Measurements from ENCODE around the gene IER5L. TPM values are rescaled to one million over a fixed set of nuclear protein-coding genes. Genes with fewer than 3 reads are reported as not detected.

Gene IER5L
- total and polyA plus RNA-seq, 4 donors, result 0.40 to 3.3 (median 2.5) TPM

DNA sequence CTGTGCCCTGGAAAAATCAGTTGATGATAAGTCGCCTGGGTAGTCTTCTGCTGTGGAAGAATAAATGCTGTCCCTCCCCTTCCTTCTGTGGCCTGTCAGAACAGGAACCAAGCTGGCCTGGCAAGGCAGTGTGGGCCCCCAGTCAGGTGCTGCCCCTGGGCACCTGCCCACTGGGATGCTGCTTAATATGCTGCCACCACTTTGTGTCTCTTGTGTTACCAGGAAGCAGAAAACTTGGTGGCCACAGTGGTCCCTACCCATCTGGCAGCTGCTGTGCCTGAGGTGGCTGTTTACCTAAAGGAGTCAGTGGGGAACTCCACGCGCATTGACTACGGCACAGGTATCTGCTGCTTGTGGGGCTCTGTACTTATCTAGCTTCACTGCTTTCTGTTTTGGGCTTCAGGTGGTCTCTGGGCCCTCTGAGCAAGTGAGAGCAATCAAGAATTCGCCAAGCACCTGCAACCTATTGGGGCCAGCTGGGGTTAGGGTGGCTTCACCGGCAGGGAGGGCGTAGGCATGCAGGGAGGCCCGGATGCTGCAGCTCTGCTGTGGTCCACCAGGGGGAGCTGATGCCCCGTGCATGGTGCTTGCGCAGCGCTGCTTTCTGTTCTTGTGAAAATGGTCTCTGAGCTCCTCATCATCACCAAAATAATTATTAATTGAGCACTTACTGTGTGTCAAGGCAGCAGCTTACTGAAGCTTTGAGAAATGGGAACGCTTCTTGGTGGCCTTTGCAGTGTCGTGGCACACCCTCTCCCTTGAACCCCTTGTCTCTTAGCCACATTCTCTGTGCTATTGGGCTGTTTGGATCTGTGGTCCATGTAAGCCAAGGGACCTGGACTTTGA, 46.5 kb downstream of the IER5L start:
- Histone ChIP-seq H3K36me3 (ENCODE audit: control insufficient read depth in 4 of 4, insufficient read depth in 3 of 4, low read depth in 1 of 4, low read length in 3 of 4) (peaks cover 6 to 31% (median 14%) of the 10 kb centered on the region in 4 donors), H3K27ac (ENCODE audit: low read depth in 1 of 2, low read length in 2 of 2) (no peak overlapping the region), H3K9me3 (ENCODE audit: control insufficient read depth in 4 of 4, low read length in 3 of 4) (no peaks in the 10 kb centered on the region), H3K9ac (ENCODE audit: low read depth in 1 of 2, low read length in 2 of 2) (no peak overlapping the region), H3K4me1 (ENCODE audit: control insufficient read depth in 4 of 4, insufficient read depth in 4 of 4, low read length in 3 of 4) (peaks cover 0 to 14% (median 6%) of the 10 kb centered on the region in 4 donors), H3K27me3 (ENCODE audit: control insufficient read depth in 4 of 4, insufficient read depth in 4 of 4, low read length in 3 of 4) (no peaks in the 10 kb centered on the region), H3K4me3 (ENCODE audit: low read depth in 1 of 3, low read length in 3 of 3) (no peak overlapping the region)
- peak; percentile 86 for DNase-seq (ENCODE audit: low spot score)
- TF ChIP-seq ATF3 (IDR thresholded peaks at IDR 0.05), result no peak
- no peak for TF ChIP-seq MAX (IDR thresholded peaks at IDR 0.05)
- peak in 1 of 2 donors; percentile 27 for TF ChIP-seq RXRA (IDR thresholded peaks at IDR 0.05)
- TF ChIP-seq REST (IDR thresholded peaks at IDR 0.05), result no peak
- no peak for TF ChIP-seq NR2F2 (IDR thresholded peaks at IDR 0.05)
- no peak for TF ChIP-seq EGR1 (IDR thresholded peaks at IDR 0.05; ENCODE audit: low read depth in 2 of 2)
- no peak for TF ChIP-seq HNF4A (conservative IDR thresholded peaks at IDR 0.05)
- TF ChIP-seq JUND (IDR thresholded peaks at IDR 0.05), result no peak
- no peak for TF ChIP-seq GABPA (IDR thresholded peaks at IDR 0.05 in 1 of 2, conservative IDR thresholded peaks at IDR 0.05 in 1 of 2)
- TF ChIP-seq YY1 (IDR thresholded peaks at IDR 0.05), result no peak
- no peak for TF ChIP-seq FOXA1 (IDR thresholded peaks at IDR 0.05)
- TF ChIP-seq SP1 (IDR thresholded peaks at IDR 0.05), result no peak
- TF ChIP-seq, protein P1, sequence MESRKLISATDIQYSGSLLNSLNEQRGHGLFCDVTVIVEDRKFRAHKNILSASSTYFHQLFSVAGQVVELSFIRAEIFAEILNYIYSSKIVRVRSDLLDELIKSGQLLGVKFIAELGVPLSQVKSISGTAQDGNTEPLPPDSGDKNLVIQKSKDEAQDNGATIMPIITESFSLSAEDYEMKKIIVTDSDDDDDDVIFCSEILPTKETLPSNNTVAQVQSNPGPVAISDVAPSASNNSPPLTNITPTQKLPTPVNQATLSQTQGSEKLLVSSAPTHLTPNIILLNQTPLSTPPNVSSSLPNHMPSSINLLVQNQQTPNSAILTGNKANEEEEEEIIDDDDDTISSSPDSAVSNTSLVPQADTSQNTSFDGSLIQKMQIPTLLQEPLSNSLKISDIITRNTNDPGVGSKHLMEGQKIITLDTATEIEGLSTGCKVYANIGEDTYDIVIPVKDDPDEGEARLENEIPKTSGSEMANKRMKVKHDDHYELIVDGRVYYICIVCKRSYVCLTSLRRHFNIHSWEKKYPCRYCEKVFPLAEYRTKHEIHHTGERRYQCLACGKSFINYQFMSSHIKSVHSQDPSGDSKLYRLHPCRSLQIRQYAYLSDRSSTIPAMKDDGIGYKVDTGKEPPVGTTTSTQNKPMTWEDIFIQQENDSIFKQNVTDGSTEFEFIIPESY (IDR thresholded peaks at IDR 0.05), result no peak
- TF ChIP-seq RAD21 (IDR thresholded peaks at IDR 0.05), result peak; percentile 96 to 99
- TF ChIP-seq FOXA2 (IDR thresholded peaks at IDR 0.05), result no peak
- TF ChIP-seq HNF4G (IDR thresholded peaks at IDR 0.05), result no peak
- TF ChIP-seq TAF1 (conservative IDR thresholded peaks at IDR 0.05), result no peak
- TF ChIP-seq CTCF (IDR thresholded peaks at IDR 0.05; ENCODE audit: low read depth, low read length, missing input control), result peak; percentile 97
- 41% methylated on average over 13 of the region's 13 CpGs for WGBS

Data from liver (tissue), 9 donors.